Ishikawa (cell line): ENCODE results near the gene TASP1.

Experiments
- CEBPB ChIP-seq: IDR thresholded peaks from 2 replicates; pipeline ENCODE4 v1.6.1; 2012
- CREB1 ChIP-seq: IDR thresholded peaks from 2 replicates; pipeline ENCODE4 v1.6.1; 2012; ENCODE audit warnings: low read depth
- EGR1 ChIP-seq: IDR thresholded peaks from 2 replicates; pipeline ENCODE4 v1.6.1; 2012
- EP300 ChIP-seq: IDR thresholded peaks from 2 replicates; pipeline ENCODE4 v1.6.1; 2012; ENCODE audit warnings: borderline replicate concordance
- FOXM1 ChIP-seq: IDR thresholded peaks from 2 replicates; pipeline ENCODE4 v1.6.1; 2012; ENCODE audit warnings: low read depth, borderline replicate concordance
- NFIC ChIP-seq: IDR thresholded peaks from 2 replicates; pipeline ENCODE4 v1.6.1; 2012
- RAD21 ChIP-seq: IDR thresholded peaks from 2 replicates; pipeline ENCODE4 v1.6.1; 2012; ENCODE audit warnings: low read depth
- REST ChIP-seq: IDR thresholded peaks from 2 replicates; pipeline ENCODE4 v1.6.1; 2012; ENCODE audit warnings: low read depth, mild to moderate bottlenecking
- TAF1 ChIP-seq: IDR thresholded peaks from 2 replicates; pipeline ENCODE4 v1.6.1; 2012; ENCODE audit warnings: low read depth, mild to moderate bottlenecking
- TCF12 ChIP-seq: IDR thresholded peaks from 2 replicates; pipeline ENCODE4 v1.6.1; 2012; ENCODE audit warnings: low read depth
- TEAD4 ChIP-seq: IDR thresholded peaks from 2 replicates; pipeline ENCODE4 v1.6.1; 2012
- YY1 ChIP-seq: IDR thresholded peaks from 2 replicates; pipeline ENCODE4 v1.6.1; 2012; ENCODE audit warnings: low read depth
- ZBTB7A ChIP-seq: IDR thresholded peaks from 2 replicates; pipeline ENCODE4 v1.6.1; 2012; ENCODE audit warnings: low read depth
- TF ChIP-seq, protein P1 (sequence below): IDR thresholded peaks from 2 replicates; pipeline ENCODE4 v1.6.1; 2012
- TF ChIP-seq, protein P2 (sequence below): IDR thresholded peaks from 2 replicates; pipeline ENCODE4 v1.6.1; 2012

The TASP1 gene

GRCh38 chr20:13610184-13610583 lies 28.5 kb downstream of the TASP1 start:
- TF ChIP-seq EP300 (no peak), REST (no peak), YY1 (no peak), TCF12 (no peak), RAD21 (peak; percentile 19; the same call in 1 of the 2 replicates), NFIC (no peak)
- TF ChIP-seq, protein P1, sequence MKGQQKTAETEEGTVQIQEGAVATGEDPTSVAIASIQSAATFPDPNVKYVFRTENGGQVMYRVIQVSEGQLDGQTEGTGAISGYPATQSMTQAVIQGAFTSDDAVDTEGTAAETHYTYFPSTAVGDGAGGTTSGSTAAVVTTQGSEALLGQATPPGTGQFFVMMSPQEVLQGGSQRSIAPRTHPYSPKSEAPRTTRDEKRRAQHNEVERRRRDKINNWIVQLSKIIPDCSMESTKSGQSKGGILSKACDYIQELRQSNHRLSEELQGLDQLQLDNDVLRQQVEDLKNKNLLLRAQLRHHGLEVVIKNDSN, result no peak

DNA sequence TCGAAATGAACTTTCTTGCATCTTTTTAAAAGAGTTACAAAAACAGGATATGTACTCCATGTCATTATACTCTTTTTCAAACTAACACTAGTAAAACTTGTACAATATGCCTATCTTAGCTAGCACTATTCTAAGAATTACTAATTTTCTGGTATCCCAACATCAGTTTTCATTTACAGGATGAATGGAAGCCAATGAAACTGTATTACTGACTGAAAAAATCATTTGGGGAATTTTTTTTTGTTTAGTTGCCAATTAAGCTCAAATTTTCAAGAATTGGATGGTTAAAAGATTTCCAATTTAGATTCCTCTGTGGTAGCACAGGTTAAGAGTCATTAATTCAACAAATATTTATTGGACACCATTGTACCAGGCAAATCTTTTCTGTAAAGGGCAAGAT lies 30.7 kb downstream of the TASP1 start:
- TF ChIP-seq CEBPB (no peak), YY1 (no peak), TEAD4 (no peak), REST (no peak), EP300 (no peak), EGR1 (no peak), CREB1 (no peak), RAD21 (no peak)
- TF ChIP-seq, protein P1, result no peak

DNA sequence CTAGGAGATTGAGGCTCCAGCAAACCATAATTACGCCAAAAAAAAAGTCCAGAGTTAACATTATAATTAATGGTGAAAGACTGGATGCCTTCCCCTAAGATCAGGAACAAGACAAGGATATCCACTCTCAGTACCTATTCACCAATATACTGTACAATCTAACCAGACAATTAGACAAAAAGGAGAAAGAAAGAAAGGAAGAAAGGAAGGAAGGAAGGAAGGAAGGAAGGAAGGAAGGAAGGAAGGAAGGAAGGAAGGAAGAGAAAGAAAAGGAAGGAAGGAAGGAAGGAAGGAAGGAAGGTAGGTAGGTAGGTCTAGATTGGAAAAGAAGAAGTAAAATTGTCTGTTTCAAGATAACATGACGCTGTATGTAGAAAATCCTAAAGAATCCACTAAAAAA lies 50.7 kb downstream of the TASP1 start:
- TF ChIP-seq, protein P2, sequence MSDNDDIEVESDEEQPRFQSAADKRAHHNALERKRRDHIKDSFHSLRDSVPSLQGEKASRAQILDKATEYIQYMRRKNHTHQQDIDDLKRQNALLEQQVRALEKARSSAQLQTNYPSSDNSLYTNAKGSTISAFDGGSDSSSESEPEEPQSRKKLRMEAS, result no peak
- TF ChIP-seq CREB1, result no peak
- no peak for TF ChIP-seq REST
- no peak for TF ChIP-seq NFIC
- no peak for TF ChIP-seq EP300
- no peak for TF ChIP-seq FOXM1
- TF ChIP-seq, protein P1, result no peak
- TF ChIP-seq RAD21, result no peak
- no peak for TF ChIP-seq TEAD4
- no peak for TF ChIP-seq ZBTB7A
- no peak for TF ChIP-seq TCF12
- no peak for TF ChIP-seq YY1
- no peak for TF ChIP-seq CEBPB
- no peak for TF ChIP-seq TAF1
- TF ChIP-seq EGR1, result no peak

DNA sequence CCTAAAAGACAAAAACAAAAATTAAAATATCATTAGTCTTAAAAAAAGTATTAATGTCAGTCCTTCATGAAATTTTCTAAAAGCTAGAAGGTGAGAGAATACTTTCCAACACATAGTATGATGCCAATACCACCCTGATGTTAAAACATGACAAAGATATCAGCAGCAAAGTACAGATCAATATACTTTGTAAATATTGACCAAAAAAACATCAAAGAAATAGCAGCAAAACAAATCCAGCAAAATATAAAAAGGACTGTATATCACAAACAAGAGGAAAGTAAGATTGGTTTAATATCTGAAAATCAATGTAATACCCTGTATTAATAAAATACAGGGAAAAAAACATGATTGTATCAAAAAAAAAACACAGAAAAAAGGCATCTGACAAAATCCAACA lies 51.4 kb downstream of the TASP1 start:
- TF ChIP-seq REST, result no peak
- TF ChIP-seq FOXM1, result no peak
- TF ChIP-seq EP300, result no peak
- TF ChIP-seq ZBTB7A, result no peak
- no peak for TF ChIP-seq NFIC
- TF ChIP-seq EGR1, result no peak
- TF ChIP-seq, protein P2, result no peak
- no peak for TF ChIP-seq CREB1
- no peak for TF ChIP-seq CEBPB
